ENCODE results near the gene STKLD1.

GRCh38 chr9:133339641-133340040, 36.5 kb upstream of the STKLD1 start:
- TF ChIP-seq CTCF (IDR thresholded peaks at IDR 0.05) = no peak
- no peak for TF ChIP-seq POLR2AphosphoS5 (IDR thresholded peaks at IDR 0.05)
- no peak for TF ChIP-seq EP300 (IDR thresholded peaks at IDR 0.05)

Measured in gastroesophageal sphincter (tissue), 3 donors.